HepG2 (cell line): ENCODE data around the gene OST4. TPM values are rescaled to one million over a fixed set of nuclear protein-coding genes. Genes with fewer than 3 reads are reported as not detected.

Experiments used
- ARNTL ChIP-seq: sonication (generic); formaldehyde crosslinking; IDR thresholded peaks from 2 replicates; pipeline ENCODE4 v1.4.0; 2020; ENCODE audit warnings: mild to moderate bottlenecking, missing genetic modification reagents
- GZF1 ChIP-seq: sonication (generic); formaldehyde crosslinking; IDR thresholded peaks from 2 replicates; pipeline ENCODE4 v1.5.1; 2020; ENCODE audit warnings: mild to moderate bottlenecking, missing genetic modification reagents
- KDM2A ChIP-seq: sonication (generic); formaldehyde crosslinking; IDR thresholded peaks from 2 replicates; pipeline ENCODE4 v1.4.0; 2020; ENCODE audit warnings: low read depth, missing genetic modification reagents, borderline replicate concordance
- MAF1 ChIP-seq: sonication (generic); formaldehyde crosslinking; IDR thresholded peaks from 2 replicates; pipeline ENCODE4 v1.5.0; 2020; ENCODE audit warnings: missing genetic modification reagents, borderline replicate concordance
- NFIC ChIP-seq: IDR thresholded peaks from 2 replicates; pipeline ENCODE4 v1.6.1; 2012; ENCODE audit warnings: mild to moderate bottlenecking, low read length, inconsistent platforms
- RBM39 ChIP-seq: fragments of 200-400 bp; formaldehyde crosslinking; IDR thresholded peaks from one replicate; pipeline ENCODE4 v1.6.1; 2018; ENCODE audit warnings: antibody characterized with exemption, mild to moderate bottlenecking, low read depth, low read length; ENCODE audit not compliant: poor library complexity, severe bottlenecking
- SIN3B ChIP-seq: fragments of 150-350 bp; IDR thresholded peaks from 2 replicates; pipeline ENCODE4 v1.6.1; 2014; ENCODE audit warnings: low read length
- SP140L ChIP-seq: sonication (generic); formaldehyde crosslinking; IDR thresholded peaks from 2 replicates; pipeline ENCODE4 v1.4.0; 2020; ENCODE audit warnings: missing genetic modification reagents, borderline replicate concordance
- polyA plus RNA-seq, 8 experiments: library from polyadenylated mRNA; depleted of rRNA in 3 of 8; stranded (reverse) in 7 of 8; unstranded in 1 of 8; fragments of >200 nt; fragmentation: Illumina TruSeq in 4 of 8; extraction: Trizol in 4 of 8; gene quantifications; 2 replicates each; pipeline versions ENCODE4 v1.2.1 to v1.2.3, GENCODE V29; 2011 to 2016; ENCODE audit warnings: low read depth in 4 of 8, missing spikeins in 1 of 8, mixed read lengths in 1 of 8; ENCODE audit not compliant: insufficient read depth in 1 of 8
- total RNA-seq, 5 experiments: library from RNA; depleted of rRNA; stranded (reverse); fragments of >200 nt; fragmentation: Illumina TruSeq; extraction: Trizol; gene quantifications; 2 replicates each; pipeline ENCODE4 v1.2.3, GENCODE V29; 2016; ENCODE audit warnings: low read depth in 1 of 5
- TF ChIP-seq, protein P1 (sequence below): sonication (generic); formaldehyde crosslinking; IDR thresholded peaks from 2 replicates; pipeline ENCODE4 v1.4.0; 2020; ENCODE audit warnings: missing genetic modification reagents
- TF ChIP-seq, protein P2 (sequence below): sonication (generic); formaldehyde crosslinking; IDR thresholded peaks from 2 replicates; pipeline ENCODE4 v1.4.0; 2020; ENCODE audit warnings: missing genetic modification reagents
- TF ChIP-seq, protein P3 (sequence below): sonication (generic); formaldehyde crosslinking; IDR thresholded peaks from 2 replicates; pipeline ENCODE4 v1.5.1; 2020; ENCODE audit warnings: mild to moderate bottlenecking, missing genetic modification reagents
- TF ChIP-seq, protein P4 (sequence below), 2 experiments: sonication (generic) in 1 of 2; formaldehyde crosslinking in 1 of 2; IDR thresholded peaks; 2 replicates each; pipeline versions ENCODE4 v1.4.0 to v1.6.1; 2016 to 2020; ENCODE audit warnings: borderline replicate concordance in 1 of 2, low read depth in 1 of 2, mild to moderate bottlenecking in 1 of 2, missing genetic modification reagents in 1 of 2

OST4 gene
- total and polyA plus RNA-seq, 2 of the 13 experiments (the other 11 are each of a cell fraction or from before 2014, with no cell fraction given), result 498 to 584 TPM

DNA sequence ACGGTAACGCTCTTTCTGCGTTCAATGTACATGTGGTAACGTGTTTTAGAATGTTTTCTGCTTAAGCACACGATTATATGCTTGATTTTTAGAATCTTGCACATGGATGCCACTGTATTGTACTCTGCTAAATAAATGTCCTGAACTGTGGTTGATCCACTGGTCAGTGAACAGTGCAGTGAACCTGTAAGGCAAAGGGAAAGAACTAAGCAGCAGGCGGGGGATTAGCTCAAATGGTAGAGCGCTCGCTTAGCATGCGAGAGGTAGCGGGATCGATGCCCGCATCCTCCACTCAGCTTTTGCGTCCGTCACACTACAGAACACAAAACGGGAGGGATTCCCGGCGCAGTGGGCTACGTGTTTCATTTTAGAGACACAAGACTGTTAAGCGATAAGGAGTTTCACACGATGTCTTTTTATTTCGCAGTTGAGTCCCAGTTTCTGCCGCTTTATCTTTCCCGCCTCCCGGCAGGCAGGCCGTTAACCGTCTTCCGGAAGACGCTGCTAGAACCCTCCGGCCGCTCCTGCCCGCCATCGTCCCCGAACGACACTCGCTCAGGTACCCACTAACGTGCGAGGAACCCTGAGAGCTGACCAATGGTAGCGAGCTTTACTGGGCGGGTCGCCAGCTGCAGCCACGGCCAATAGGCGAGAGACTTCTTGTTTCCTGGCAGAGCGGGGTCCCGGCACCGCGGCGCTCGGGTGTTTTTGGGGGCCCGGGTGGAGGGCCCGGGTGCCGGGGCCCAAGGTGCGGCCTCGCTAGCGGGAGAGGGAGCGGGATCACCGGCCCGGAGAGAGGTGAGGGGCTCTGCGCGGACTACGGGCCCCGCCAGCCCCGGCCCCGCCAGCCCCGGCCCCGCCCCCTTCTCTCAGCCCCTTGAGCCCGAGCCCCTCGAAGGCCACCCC lies 20.2 kb downstream of the OST4 start, which contains the start of gene AGBL5 (continued):
- TF ChIP-seq, protein P1, sequence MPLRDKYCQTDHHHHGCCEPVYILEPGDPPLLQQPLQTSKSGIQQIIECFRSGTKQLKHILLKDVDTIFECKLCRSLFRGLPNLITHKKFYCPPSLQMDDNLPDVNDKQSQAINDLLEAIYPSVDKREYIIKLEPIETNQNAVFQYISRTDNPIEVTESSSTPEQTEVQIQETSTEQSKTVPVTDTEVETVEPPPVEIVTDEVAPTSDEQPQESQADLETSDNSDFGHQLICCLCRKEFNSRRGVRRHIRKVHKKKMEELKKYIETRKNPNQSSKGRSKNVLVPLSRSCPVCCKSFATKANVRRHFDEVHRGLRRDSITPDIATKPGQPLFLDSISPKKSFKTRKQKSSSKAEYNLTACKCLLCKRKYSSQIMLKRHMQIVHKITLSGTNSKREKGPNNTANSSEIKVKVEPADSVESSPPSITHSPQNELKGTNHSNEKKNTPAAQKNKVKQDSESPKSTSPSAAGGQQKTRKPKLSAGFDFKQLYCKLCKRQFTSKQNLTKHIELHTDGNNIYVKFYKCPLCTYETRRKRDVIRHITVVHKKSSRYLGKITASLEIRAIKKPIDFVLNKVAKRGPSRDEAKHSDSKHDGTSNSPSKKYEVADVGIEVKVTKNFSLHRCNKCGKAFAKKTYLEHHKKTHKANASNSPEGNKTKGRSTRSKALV (CRISPR knock-in tag), result peak; percentile 54; the same call in 1 of the 2 replicates
- TF ChIP-seq GZF1 (CRISPR knock-in tag) (peak; percentile 75; the same call in 1 of the 2 replicates), NFIC (peak; percentile 74), MAF1 (CRISPR knock-in tag) (peak; percentile 22), KDM2A (CRISPR knock-in tag) (peak; percentile 95), ARNTL (CRISPR knock-in tag) (peak; percentile 65), SP140L (CRISPR knock-in tag) (no peak), RBM39 (no peak), SIN3B (peak; percentile 59; the same call in 1 of the 2 replicates)
- TF ChIP-seq, protein P2, sequence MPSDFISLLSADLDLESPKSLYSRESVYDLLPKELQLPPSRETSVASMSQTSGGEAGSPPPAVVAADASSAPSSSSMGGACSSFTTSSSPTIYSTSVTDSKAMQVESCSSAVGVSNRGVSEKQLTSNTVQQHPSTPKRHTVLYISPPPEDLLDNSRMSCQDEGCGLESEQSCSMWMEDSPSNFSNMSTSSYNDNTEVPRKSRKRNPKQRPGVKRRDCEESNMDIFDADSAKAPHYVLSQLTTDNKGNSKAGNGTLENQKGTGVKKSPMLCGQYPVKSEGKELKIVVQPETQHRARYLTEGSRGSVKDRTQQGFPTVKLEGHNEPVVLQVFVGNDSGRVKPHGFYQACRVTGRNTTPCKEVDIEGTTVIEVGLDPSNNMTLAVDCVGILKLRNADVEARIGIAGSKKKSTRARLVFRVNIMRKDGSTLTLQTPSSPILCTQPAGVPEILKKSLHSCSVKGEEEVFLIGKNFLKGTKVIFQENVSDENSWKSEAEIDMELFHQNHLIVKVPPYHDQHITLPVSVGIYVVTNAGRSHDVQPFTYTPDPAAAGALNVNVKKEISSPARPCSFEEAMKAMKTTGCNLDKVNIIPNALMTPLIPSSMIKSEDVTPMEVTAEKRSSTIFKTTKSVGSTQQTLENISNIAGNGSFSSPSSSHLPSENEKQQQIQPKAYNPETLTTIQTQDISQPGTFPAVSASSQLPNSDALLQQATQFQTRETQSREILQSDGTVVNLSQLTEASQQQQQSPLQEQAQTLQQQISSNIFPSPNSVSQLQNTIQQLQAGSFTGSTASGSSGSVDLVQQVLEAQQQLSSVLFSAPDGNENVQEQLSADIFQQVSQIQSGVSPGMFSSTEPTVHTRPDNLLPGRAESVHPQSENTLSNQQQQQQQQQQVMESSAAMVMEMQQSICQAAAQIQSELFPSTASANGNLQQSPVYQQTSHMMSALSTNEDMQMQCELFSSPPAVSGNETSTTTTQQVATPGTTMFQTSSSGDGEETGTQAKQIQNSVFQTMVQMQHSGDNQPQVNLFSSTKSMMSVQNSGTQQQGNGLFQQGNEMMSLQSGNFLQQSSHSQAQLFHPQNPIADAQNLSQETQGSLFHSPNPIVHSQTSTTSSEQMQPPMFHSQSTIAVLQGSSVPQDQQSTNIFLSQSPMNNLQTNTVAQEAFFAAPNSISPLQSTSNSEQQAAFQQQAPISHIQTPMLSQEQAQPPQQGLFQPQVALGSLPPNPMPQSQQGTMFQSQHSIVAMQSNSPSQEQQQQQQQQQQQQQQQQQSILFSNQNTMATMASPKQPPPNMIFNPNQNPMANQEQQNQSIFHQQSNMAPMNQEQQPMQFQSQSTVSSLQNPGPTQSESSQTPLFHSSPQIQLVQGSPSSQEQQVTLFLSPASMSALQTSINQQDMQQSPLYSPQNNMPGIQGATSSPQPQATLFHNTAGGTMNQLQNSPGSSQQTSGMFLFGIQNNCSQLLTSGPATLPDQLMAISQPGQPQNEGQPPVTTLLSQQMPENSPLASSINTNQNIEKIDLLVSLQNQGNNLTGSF (CRISPR knock-in tag), result peak; percentile 99
- TF ChIP-seq, protein P3, sequence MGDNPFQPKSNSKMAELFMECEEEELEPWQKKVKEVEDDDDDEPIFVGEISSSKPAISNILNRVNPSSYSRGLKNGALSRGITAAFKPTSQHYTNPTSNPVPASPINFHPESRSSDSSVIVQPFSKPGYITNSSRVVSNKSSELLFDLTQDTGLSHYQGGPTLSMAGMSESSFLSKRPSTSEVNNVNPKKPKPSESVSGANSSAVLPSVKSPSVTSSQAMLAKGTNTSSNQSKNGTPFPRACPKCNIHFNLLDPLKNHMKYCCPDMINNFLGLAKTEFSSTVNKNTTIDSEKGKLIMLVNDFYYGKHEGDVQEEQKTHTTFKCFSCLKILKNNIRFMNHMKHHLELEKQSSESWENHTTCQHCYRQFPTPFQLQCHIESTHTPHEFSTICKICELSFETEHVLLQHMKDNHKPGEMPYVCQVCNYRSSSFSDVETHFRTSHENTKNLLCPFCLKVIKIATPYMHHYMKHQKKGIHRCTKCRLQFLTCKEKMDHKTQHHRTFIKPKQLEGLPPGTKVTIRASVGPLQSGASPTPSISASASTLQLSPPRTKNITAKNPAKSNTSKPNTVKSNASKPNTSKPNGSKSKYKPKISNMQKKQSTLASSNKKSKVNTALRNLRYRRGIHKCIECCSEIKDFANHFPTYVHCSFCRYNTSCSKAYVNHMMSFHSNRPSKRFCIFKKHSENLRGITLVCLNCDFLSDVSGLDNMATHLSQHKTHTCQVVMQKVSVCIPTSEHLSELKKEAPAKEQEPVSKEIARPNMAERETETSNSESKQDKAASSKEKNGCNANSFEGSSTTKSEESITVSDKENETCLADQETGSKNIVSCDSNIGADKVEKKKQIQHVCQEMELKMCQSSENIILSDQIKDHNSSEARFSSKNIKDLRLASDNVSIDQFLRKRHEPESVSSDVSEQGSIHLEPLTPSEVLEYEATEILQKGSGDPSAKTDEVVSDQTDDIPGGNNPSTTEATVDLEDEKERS, result peak; percentile 93
- TF ChIP-seq, protein P4, sequence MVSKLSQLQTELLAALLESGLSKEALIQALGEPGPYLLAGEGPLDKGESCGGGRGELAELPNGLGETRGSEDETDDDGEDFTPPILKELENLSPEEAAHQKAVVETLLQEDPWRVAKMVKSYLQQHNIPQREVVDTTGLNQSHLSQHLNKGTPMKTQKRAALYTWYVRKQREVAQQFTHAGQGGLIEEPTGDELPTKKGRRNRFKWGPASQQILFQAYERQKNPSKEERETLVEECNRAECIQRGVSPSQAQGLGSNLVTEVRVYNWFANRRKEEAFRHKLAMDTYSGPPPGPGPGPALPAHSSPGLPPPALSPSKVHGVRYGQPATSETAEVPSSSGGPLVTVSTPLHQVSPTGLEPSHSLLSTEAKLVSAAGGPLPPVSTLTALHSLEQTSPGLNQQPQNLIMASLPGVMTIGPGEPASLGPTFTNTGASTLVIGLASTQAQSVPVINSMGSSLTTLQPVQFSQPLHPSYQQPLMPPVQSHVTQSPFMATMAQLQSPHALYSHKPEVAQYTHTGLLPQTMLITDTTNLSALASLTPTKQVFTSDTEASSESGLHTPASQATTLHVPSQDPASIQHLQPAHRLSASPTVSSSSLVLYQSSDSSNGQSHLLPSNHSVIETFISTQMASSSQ (IDR thresholded peaks at IDR 0.05; ENCODE audit: low read depth), result peak; percentile 34; the same call in 1 of the 2 replicates
- TF ChIP-seq, protein P4 (CRISPR knock-in tag; IDR thresholded peaks at IDR 0.05; ENCODE audit: borderline replicate concordance), result peak; percentile 72; the same call in 1 of the 2 replicates
